Mesodermal cell (in vitro differentiated cells): ENCODE measurements around the gene RELL1. TPM values are rescaled to one million over a fixed set of nuclear protein-coding genes. Genes with fewer than 3 reads are reported as not detected.
A peak's percentile ranks its signal among the peaks of the same experiment; 100 is the strongest.

ENCODE experiments used
- H3K27ac ChIP-seq: 2 replicates; pipeline ENCODE4 v1.7.0; 2013; ENCODE audit warnings: mild to moderate bottlenecking, low read depth, low read length, moderate library complexity; ENCODE audit not compliant: severe bottlenecking
- H3K36me3 ChIP-seq: 2 replicates; pipeline ENCODE4 v1.7.1; 2013; ENCODE audit warnings: mild to moderate bottlenecking, low read length, moderate library complexity; ENCODE audit not compliant: control insufficient read depth, insufficient read depth
- H3K4me1 ChIP-seq: one replicate; pipeline ENCODE4 v1.7.1; 2013; ENCODE audit warnings: mild to moderate bottlenecking, low read length; ENCODE audit not compliant: insufficient read depth, control insufficient read depth, poor library complexity, severe bottlenecking
- H3K4me3 ChIP-seq: 2 replicates; pipeline ENCODE4 v1.7.0; 2013; ENCODE audit warnings: low read length, control low read depth, mild to moderate bottlenecking; ENCODE audit not compliant: insufficient read depth, poor library complexity, severe bottlenecking; ENCODE audit errors: extremely low read depth
- H3K9me3 ChIP-seq: 2 replicates; pipeline ENCODE4 v1.7.1; 2013; ENCODE audit warnings: mild to moderate bottlenecking, low read length, moderate library complexity; ENCODE audit not compliant: control insufficient read depth
- WGBS, 2 experiments: methylation state at CpG; one replicate each; pipeline ENCODE4 v1.1.5; 2013; ENCODE audit warnings: missing lambda C conversion rate in 2 of 2; ENCODE audit not compliant: insufficient coverage in 2 of 2; 5-methylcytosine and 5-hydroxymethylcytosine counted together
- polyA plus RNA-seq, 2 experiments: library from polyadenylated mRNA; stranded (reverse); fragments of 50-300 nt; gene quantifications; one replicate each; pipeline ENCODE4 v1.2.3, GENCODE V29; 2013

The RELL1 gene
- 10.2 TPM for polyA plus RNA-seq (2013, experiment 1 of 2)
- 9.2 TPM for polyA plus RNA-seq (2013, experiment 2 of 2)

DNA sequence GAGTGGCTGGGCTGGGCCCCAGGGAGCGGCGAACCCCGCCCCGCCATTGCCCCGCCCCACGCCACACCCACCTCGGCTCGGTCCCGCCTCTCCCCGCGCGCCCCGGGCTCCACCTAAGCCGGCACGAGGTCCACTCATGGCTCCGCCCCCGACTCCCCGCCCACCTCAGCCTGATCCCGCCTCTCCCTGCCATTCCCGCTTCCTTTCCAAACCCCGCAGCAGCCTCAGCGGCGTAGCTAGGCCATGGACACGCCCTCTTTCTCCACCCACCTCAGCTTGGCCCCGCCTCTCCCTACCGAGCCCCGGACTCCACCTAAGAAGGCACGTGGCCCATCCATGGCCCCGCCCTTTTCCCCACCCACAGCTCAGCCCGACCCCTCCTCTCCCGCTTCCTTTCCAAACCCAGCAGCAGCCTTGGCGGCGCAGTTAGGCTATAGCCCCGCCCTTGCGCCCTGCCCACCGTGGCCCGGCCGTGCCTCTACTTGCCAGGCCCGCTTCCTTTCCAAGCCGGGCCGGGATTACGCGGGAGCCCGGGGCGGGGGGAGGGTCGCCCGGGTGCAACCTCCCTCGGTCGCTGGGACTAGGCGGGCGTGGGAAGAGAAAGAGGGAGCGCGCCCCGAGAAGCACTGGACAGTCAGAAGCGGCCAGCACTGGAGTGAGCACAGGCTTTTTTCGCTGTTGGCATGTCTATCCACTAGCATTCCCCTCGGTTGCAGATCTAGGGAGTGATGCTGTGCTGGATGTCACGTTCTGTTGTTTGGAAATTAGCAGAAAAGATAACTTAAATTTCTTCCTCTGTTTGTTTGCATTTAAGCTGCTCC, at the start of gene RELL1:
Gene RELL1, minus strand, starts transcription at position 4 of the 821 bp plus-strand sequence. CDS start 89 bp downstream, outside the sequence.
- peak within 1 kb of the TSS; percentile 73 for H3K4me3 ChIP-seq
- no peaks in the 10 kb centered on the region for H3K9me3 ChIP-seq
- WGBS, 2 experiments = 0 to 1% methylated on average over 33 to 42 of the region's 58 CpGs
- H3K36me3 ChIP-seq = no peaks in the 10 kb centered on the region
- peaks cover 11% of the 10 kb centered on the region for H3K4me1 ChIP-seq
- H3K27ac ChIP-seq = peak within 1 kb of the TSS; percentile 74

DNA sequence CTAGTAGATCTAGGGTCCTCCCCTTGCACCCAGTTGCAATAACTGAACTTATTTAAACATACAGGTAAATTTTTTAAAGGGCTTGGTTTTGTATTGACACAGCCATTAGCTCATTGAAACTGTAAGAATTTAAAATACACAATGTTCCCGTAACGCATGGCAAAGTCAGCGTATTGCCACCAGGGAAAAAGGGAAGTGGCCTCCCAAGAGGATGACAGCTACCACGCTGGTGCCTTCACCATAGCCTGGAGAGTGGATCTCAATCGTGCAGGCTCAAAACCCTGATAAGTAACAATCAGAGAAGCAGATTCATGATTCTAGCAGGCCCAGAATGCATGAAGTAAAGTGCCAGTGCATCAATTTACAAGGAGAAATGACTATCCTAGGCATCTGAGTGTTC, 49.4 kb upstream of the RELL1 start:
- 90 to 98% methylated on average over 4 to 5 of the region's 5 CpGs for WGBS, 2 experiments
- H3K9me3 ChIP-seq = no peaks in the 10 kb centered on the region
- no peak overlapping the region for H3K4me3 ChIP-seq
- H3K27ac ChIP-seq = no peak overlapping the region
- H3K36me3 ChIP-seq = no peaks in the 10 kb centered on the region
- no peaks in the 10 kb centered on the region for H3K4me1 ChIP-seq

- no peaks in the 10 kb centered on the region for H3K9me3 ChIP-seq
- 74 to 100% methylated on average over 1 to 3 of the region's 3 CpGs for WGBS, 2 experiments
- no peaks in the 10 kb centered on the region for H3K36me3 ChIP-seq
- no peak overlapping the region for H3K4me3 ChIP-seq
- no peak overlapping the region for H3K27ac ChIP-seq
- no peaks in the 10 kb centered on the region for H3K4me1 ChIP-seq
Observed at GRCh38 chr4:37734989-37735388, 48.8 kb upstream of the RELL1 start.

GRCh38 chr4:37733240-37733867, 47.2 kb upstream of the RELL1 start:
- Histone ChIP-seq H3K27ac (no peak overlapping the region), H3K9me3 (no peaks in the 10 kb centered on the region), H3K36me3 (no peaks in the 10 kb centered on the region), H3K4me1 (peaks cover 3% of the 10 kb centered on the region), H3K4me3 (no peak overlapping the region)
- WGBS, 2 experiments = 76 to 93% methylated on average over 3 to 4 of the region's 6 CpGs

DNA sequence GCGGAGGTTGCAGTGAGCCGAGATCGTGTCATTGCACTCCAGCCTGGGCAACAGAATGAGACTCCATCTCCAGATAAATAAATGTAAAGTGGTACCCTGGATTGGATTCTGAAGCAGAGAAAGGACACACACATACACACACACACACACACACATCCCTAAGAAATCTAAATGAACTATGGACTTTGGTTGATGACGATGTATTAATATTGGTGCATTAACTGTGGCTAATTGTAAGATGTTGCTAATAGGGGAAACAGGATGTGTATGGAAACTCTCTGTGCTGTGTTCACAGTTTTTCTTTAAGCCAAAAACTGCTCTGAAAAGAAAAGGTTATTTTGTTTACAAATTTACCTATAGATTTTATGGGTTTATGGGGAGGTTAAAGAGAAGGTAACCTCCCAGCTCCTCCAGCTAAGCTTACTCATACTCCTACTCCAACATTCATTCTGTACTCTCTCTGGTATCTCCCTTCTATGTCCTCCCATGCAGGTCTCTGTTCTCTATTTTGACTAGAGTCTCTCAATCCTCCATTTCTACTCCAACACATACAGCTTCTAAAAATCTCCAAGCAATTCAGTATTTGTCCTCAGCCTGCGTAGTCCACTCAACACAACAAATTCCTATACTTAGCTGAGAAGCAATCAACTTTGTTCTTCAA, 46.5 kb upstream of the RELL1 start:
- H3K36me3 ChIP-seq = no peaks in the 10 kb centered on the region
- H3K4me3 ChIP-seq = no peak overlapping the region
- no peak overlapping the region for H3K27ac ChIP-seq
- H3K9me3 ChIP-seq = no peaks in the 10 kb centered on the region
- 96 to 98% methylated on average over 4 of the region's 5 CpGs for WGBS, 2 experiments
- H3K4me1 ChIP-seq = peaks cover 3% of the 10 kb centered on the region

- H3K4me1 ChIP-seq = peaks cover 3% of the 10 kb centered on the region
- H3K4me3 ChIP-seq = no peak overlapping the region
- peak overlapping the region; percentile 19 for H3K27ac ChIP-seq
- no peaks in the 10 kb centered on the region for H3K9me3 ChIP-seq
- no peaks in the 10 kb centered on the region for H3K36me3 ChIP-seq
- WGBS, 2 experiments = 65 to 67% methylated on average over 2 of the region's 2 CpGs
Observed at GRCh38 chr4:37729649-37730004, 43.5 kb upstream of the RELL1 start.

- H3K36me3 ChIP-seq = no peaks in the 10 kb centered on the region
- no peaks in the 10 kb centered on the region for H3K9me3 ChIP-seq
- H3K27ac ChIP-seq = no peak overlapping the region
- H3K4me1 ChIP-seq = peaks cover 3% of the 10 kb centered on the region
- H3K4me3 ChIP-seq = no peak overlapping the region
Observed at GRCh38 chr4:37728064-37728463, 41.9 kb upstream of the RELL1 start.

DNA sequence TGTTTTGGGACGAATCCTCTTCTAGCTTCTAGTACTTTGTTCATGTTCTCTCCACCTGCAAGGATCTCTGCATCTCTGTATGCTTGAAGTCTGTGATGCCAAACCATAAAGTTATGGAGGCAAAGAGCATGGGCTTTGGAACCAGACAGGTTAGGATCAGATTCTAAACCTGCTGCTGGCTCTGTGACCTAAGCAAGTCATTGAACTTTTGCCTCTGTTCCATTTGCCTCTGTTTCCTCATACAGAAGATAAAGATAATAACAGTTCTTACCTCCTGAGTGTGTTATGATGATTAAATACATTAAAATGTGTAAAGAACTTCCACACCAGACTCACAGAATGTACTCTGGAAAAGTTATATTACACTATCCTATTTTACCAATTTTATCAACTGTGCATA, 41.5 kb upstream of the RELL1 start:
- H3K36me3 ChIP-seq = no peaks in the 10 kb centered on the region
- peaks cover 3% of the 10 kb centered on the region for H3K4me1 ChIP-seq
- no peaks in the 10 kb centered on the region for H3K9me3 ChIP-seq
- no peak overlapping the region for H3K27ac ChIP-seq
- no peak overlapping the region for H3K4me3 ChIP-seq
- 83% methylated on average over 1 of the region's 1 CpG; no CpG with 5 or more reads in 1 of the 2 experiments for WGBS, 2 experiments

DNA sequence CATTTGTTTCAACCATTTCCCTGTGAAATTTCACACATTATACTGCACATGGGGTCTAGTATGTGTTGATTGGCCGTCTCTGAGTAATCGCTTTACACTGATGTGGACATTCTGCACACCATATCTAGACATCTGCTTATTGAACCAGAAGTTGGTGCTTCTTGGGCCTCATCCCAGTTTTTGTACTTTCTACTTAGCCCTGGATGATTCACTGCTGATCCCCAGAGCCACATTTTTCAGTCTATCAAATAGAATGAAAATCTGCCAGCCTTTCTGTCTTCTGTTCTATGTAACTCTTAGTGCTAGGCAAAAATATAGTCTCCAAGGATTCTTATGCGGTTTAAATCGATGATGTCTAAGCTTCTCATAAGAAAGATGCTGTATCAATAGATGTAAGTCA, 40.5 kb upstream of the RELL1 start:
- no peak overlapping the region for H3K4me3 ChIP-seq
- 87 to 100% methylated on average over 3 of the region's 4 CpGs for WGBS, 2 experiments
- H3K27ac ChIP-seq = no peak overlapping the region
- no peaks in the 10 kb centered on the region for H3K36me3 ChIP-seq
- no peaks in the 10 kb centered on the region for H3K9me3 ChIP-seq
- H3K4me1 ChIP-seq = peaks cover 3% of the 10 kb centered on the region

- Histone ChIP-seq H3K9me3 (no peaks in the 10 kb centered on the region), H3K4me1 (peaks cover 3% of the 10 kb centered on the region), H3K27ac (no peak overlapping the region), H3K36me3 (no peaks in the 10 kb centered on the region), H3K4me3 (no peak overlapping the region)
- 96 to 98% methylated on average over 6 of the region's 7 CpGs for WGBS, 2 experiments
Observed at GRCh38 chr4:37725718-37726117, 39.5 kb upstream of the RELL1 start.
